Inferior parietal cortex (tissue), 1 donor: ENCODE results near the gene ELMO3.

Experiments used
- DNase-seq: peaks from one replicate; pipeline ENCODE4 v3.0.0-alpha.2; 2016; ENCODE audit errors: extremely low spot score

Gene ELMO3

GRCh38 chr16:67240506-67240905, 41.6 kb downstream of the ELMO3 start:
- DNase-seq = no peak

- no peak for DNase-seq
Observed at GRCh38 chr16:67241008-67241900, 42.3 kb downstream of the ELMO3 start.

- DNase-seq = no peak
Observed at GRCh38 chr16:67242138-67242730, 43.3 kb downstream of the ELMO3 start.

- no peak for DNase-seq
Observed at GRCh38 chr16:67243481-67243880, 44.5 kb downstream of the ELMO3 start.

- no peak for DNase-seq
Observed at GRCh38 chr16:67244387-67245185, 45.7 kb downstream of the ELMO3 start.

GRCh38 chr16:67245186-67245585, 46.3 kb downstream of the ELMO3 start:
- no peak for DNase-seq

GRCh38 chr16:67245674-67246080, 46.7 kb downstream of the ELMO3 start:
- no peak for DNase-seq

GRCh38 chr16:67246081-67246755, 47.3 kb downstream of the ELMO3 start:
- no peak for DNase-seq

- DNase-seq = no peak
Observed at GRCh38 chr16:67246756-67247191, 47.8 kb downstream of the ELMO3 start.

- peak; percentile 88 for DNase-seq
Observed at GRCh38 chr16:67247192-67248072, 48.5 kb downstream of the ELMO3 start, which contains the start of gene FHOD1. TSS of gene FHOD1 (minus strand) at chr16:67247481. CDS start at chr16:67247410, 71 bp downstream.

- no peak for DNase-seq
Observed at GRCh38 chr16:67248073-67248400, 49.1 kb downstream of the ELMO3 start.

- DNase-seq = no peak
Observed at GRCh38 chr16:67248401-67249177, 49.7 kb downstream of the ELMO3 start, which contains the start of gene SLC9A5. TSS of gene SLC9A5 (plus strand) at chr16:67248979. CDS start at chr16:67249015, 36 bp downstream.

- DNase-seq = no peak
Observed at GRCh38 chr16:67249178-67250044, 50.5 kb downstream of the ELMO3 start.

GRCh38 chr16:67250045-67250327, 51.1 kb downstream of the ELMO3 start:
- DNase-seq = no peak

GRCh38 chr16:67252609-67253497, 53.9 kb downstream of the ELMO3 start:
- no peak for DNase-seq
